Measurements from ENCODE around the gene PDE11A.
"Not testable (repeated sequence)": the region's sequence is repeated elsewhere in the genome, so short reads cannot be mapped to it uniquely, and the experiment has no call there.

GRCh38 chr2:178079279-178079678 is 6.7 kb upstream of the PDE11A start:
- not testable (repeated sequence) for TF ChIP-seq CTCF, POLR2A (IDR thresholded peaks at IDR 0.05)

All from esophagus squamous epithelium (tissue), 4 donors.